ENCODE measurements around the gene GPATCH2.

The GPATCH2 gene

DNA sequence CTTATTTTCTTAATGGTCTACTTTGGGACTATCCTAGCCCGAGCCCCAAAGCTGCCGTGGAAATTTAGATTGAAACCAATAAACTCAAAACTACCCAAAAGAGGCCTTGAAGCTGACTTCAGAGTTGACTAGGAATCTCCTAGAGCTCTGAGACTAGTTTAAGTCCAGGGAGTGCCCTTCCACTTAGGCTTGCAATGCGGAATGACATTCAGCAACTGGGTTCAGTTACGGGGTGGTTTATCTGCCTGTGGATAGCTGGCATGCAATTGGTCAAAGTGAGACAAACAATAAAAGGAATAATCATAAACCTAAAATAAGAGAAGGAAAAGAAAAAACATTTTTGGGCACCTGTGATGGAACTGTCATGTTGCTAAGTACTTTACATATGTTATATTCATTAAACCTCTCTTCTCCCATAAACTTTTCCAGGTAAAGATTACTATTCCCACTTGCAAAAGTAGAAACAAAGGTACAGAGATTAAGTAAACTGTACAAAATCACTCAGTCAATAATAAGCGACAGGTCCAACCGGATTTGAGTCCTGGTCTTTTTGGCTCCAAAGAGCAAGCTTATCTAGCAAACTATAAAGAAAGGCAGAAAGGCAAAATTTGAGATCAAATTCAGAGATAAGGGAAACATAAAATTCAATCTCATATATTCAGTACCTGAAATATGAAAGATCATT, 56.5 kb downstream of the GPATCH2 start:
- no peak for DNase-seq

DNA sequence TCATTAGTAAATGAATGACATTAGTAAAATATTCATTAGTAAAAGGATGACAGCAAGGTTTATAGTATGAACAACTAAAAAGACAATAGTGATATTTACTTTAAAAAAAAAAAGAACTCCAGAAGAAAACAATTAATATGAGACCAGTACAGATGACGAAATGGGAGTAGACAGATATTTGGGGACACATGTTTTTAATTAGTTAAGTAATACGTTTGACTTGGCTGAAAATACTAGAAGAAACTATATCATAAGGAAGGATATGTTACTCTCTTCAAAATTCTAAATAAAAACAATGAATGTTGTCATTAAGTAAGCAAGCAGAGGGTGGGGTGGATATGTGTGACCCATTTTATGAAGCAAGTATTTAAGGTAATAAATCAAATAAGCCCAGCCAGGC, 61.9 kb downstream of the GPATCH2 start:
- DNase-seq = no peak

DNA sequence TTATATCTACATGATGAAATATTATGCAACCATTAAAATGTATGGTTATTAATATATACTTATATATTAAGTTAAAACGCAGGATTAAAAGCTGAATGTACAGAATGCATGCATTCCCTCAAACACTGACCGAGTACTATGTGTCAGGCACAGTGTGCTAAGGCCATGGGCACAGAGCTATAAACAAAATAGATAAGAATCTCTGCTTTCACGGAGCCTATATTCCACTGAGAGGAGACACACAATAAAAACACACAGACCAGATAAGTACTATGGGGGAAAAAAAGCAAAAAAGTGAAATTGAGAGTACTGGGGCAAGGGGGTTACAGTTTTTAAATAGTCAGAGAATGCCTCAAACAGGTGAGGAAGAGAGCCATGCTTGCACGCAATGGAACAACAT, 62.7 kb downstream of the GPATCH2 start:
- DNase-seq = no peak

GRCh38 chr1:217564833-217565232, 66.1 kb downstream of the GPATCH2 start:
- DNase-seq = no peak

- no peak for DNase-seq
These were observed 66.7 kb downstream of the GPATCH2 start for GRCh38 chr1:217564207-217564606.

GRCh38 chr1:217563179-217563578, 67.7 kb downstream of the GPATCH2 start:
- DNase-seq = no peak

DNA sequence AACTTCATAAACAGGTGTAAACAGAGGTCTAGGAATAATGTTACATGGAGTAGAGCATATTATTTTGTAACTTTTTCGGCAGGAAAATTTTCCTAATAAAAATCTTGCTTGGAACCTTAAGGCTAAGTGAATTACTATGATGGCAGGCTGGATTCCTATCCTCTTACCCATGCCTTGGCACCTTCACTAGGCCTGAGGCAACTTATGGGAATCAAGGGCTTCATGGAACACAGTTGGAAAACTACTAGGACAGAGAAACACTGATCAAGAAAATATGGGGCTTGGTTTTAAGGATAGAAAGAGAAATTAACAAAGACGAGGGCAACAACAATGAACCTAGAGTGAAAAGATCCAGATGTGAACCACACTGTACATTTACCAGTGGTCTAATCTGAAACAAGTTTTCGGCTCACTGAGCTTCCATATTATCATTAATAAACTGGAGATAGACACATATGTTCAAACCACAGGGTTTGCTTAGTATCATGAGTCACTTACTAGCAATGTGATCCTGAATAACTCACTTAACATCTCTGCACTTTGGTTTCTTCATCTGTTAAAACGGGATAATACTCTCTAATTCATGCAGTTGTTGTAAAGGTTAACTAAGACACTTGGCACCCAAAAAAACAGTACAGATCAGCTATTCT, 68.5 kb downstream of the GPATCH2 start:
- DNase-seq = no peak

DNA sequence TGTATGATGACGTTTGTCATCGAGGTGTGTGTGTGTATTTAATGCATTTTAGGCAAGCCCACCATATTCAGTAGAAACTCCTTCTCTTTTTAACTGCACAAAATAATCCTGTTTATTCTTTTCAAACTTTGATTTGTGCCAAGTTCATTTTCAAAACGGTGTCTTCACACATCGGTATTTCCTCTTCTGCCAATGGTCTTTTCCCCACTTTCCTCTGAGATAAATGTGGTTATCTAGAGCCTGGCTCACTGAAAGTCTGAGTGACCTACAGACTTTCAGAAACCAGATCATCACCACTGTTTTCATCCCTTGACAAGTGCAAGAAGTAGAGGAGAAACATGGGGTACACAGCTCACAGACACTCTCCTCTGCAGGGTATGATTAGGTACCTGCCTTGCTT, 69.4 kb downstream of the GPATCH2 start:
- DNase-seq = no peak

DNA sequence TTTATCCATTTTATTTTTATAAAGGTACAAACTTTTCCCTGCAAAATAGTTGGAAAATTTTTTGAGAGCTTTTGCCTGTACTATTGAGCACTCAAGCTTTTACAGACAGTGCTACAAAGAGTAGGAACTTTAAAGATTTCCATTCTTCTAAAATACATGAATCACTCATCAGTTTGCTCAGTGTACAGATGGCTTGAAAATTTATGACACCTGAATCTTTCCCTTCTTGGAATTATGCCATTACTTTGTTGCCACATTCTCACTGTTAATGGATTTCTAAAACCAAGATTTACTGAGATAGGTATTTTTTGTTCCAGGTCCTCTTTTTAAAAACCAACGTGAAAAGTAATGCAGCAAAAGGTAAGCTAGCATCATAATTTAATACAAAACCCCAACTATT, 76.0 kb downstream of the GPATCH2 start:
- no peak for DNase-seq

- DNase-seq = no peak
These were observed 76.9 kb downstream of the GPATCH2 start for GRCh38 chr1:217553949-217554509.

DNA sequence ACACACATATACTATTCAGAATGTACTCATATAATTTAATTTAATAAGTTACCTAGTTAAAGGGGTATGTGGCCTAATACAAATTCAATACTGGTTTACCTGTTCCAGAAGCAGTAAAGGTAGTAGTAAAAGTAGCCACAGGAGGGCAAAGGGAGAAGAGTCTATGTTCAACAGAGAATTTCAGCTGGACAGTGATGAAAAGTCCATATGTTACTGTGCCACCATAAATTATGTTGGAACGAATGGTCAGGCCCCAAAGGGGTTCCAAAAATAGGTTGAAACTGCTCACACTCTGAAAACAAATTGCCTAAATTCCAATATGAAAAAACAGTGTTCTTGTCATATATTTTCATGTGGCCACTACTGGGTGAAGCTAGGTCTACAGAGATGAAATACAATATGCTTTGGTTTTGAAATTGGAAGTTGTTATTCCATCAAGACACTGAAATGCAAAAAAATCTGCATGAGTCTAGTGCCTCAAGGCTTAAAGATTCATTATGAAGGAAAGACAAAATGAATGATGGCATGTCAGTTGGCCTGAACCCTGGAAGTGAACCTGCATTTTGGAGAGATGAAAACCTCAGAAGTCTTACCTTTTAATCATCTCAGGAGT, 78.4 kb downstream of the GPATCH2 start:
- no peak for DNase-seq

GRCh38 chr1:217542837-217543236, 88.1 kb downstream of the GPATCH2 start:
- DNase-seq = no peak

DNA sequence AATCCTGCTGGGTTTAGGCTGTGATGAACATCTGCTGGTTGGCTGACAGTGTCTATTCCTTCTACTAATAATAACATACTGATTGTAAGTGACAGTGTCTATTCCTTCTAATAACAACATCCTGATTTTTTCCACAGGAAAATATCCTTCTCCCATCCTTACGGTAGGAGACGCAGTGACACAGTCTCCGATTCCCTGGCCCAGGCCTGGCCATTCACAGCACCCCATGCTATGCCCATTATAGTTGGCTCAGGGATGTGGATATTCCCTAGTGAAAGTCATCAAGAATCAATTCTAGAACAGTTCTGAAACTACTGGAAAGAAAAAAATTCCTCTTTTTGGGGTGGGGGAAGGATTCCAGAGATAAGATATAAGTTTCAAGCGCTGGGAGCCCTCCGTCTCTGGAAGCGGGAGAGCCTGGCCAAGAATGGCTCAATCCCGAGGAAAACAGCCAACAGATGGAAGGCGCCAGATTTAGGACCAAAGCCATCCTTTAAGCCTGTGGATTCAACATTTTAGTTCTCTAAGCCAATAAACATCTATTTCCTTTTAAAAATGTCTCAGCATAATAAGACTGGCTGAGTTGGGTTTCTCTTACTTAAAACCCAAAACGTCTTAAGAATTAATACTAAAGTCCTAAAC, 88.6 kb downstream of the GPATCH2 start:
- no peak for DNase-seq

DNA sequence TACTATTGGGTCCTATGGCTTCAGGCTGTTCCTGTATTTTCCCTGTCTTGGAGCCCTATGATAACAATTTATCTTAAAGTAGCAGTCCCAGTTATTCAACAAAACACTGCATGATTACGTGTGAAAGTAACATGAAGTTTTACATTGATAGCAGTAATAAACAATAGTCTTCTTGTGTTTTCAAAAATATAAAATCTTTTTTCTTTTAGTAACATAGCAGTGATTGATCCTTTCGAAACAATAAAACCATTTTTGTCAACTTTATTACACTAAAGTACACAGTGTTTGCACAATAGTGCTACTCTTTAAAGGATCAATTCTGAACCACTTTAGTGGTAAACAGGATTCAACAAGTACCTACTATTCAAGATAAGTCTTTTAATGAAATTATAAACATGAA, 90.6 kb downstream of the GPATCH2 start:
- DNase-seq = no peak

DNA sequence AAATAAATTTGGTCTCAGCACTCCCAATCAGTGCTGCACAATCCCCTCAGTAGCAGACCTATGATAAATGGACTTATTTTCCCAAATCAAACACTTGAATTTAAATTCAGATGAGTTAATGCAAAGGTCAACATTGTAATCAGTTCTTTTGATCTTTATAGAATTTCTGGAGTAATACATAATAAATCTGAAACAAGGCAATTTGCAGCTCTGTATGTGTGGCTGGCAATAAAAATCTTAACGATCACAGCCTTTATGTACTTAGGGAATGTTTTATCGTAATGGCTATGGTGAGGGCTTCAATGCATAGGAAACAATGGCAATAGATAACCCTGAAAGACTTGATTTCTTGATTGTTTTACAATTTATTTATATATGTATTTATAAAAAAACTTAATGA, 91.4 kb downstream of the GPATCH2 start:
- DNase-seq = no peak

DNA sequence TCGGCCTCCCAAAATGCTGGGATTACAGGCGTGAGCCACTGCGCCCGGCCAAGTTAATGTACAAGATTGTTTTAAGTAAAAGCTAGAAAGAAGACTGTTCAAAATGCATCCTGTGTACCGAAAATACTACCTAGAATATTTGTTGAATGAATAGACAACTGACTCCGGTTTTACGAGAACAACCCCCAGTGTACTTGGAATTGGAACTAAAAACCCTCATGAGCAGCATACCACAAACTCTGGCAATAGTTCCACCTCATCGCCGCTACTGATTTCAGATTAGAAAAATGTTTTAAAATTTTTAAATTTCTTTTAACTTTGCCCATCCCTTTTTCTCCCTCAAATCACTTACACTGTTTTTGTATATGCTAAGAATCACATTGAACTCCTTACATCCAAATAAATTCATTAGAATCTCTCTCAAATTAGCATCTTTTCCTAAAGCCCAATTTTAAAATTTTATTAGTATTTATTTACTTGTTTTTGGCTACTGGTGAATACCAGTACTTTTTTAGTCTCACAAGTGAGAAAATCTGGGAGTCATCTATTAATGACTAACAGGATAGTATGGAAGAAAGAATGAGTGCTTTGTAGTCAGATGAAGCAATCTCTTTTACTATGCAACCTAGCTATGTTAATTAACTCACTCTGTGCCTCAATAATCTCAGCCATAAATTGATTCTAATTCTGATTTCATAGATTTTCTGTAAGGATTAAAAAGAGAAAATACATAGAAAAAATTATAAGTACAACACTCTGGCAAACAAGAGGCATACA, 95.1 kb downstream of the GPATCH2 start:
- DNase-seq = no peak

- no peak for DNase-seq
These were observed 96.3 kb downstream of the GPATCH2 start for GRCh38 chr1:217534566-217534965.

- no peak for DNase-seq
These were observed 102.6 kb downstream of the GPATCH2 start for GRCh38 chr1:217528271-217528670.

GRCh38 chr1:217527151-217527550, 103.7 kb downstream of the GPATCH2 start:
- DNase-seq = no peak

- no peak for DNase-seq
These were observed 104.3 kb downstream of the GPATCH2 start for GRCh38 chr1:217526636-217527035.

DNA sequence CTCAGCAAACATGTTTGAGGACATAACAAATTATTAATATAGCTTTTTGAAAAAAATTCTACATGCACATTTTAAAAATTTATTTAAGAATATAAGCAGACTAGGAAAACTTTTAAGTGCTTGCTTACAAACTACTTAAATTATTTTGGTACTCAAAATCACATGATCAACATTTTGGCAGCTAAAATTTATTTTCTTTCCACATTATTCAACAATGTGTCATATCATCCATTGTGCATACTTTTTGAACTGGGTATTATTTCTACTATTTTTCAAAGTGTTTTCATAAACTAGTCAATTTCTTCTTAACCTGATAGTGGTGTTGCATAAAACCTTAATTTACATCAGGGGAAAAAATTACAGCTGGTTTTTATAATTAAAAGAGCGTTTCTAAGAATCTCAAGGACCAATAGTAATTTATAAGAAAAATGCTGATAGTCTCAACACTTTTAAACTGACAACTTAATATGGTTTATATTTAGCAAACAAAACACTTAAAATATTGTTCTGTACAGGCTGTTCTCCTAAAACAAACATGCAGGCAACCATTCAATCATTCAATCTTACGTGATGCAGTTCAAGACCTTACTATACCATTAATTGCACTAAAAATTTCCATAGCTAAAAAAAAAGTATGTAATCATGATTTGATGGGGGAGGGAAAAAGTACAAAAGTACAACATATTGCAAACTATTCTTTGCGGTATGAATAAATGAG, 105.0 kb downstream of the GPATCH2 start:
- DNase-seq = no peak
